Spleen (tissue), 11 donors: ENCODE measurements around the gene APRT. TPM values are rescaled to one million over a fixed set of nuclear protein-coding genes. Genes with fewer than 3 reads are reported as not detected.
A peak's percentile ranks its signal among the peaks of the same experiment; 100 is the strongest.

ENCODE experiments used
- DNase-seq: peaks from one replicate; pipeline ENCODE4 v3.0.0-alpha.2; 2020
- H3K27ac ChIP-seq, 8 donors: fragments of 200-600 bp; sonication (generic) in 7 of 8; 1 replicate in 4 of 8; 2 replicates in 4 of 8; pipeline versions ENCODE4 v1.5.0 to v1.8.0; 2016 to 2021; ENCODE audit warnings: inconsistent platforms in 4 of 8, mild to moderate bottlenecking in 4 of 8, moderate library complexity in 1 of 8
- H3K27me3 ChIP-seq, 7 donors: fragments of 200-600 bp; sonication (generic) in 6 of 7; replicated peaks in 1 of 7; 1 replicate in 4 of 7; 2 replicates in 3 of 7; pipeline versions ENCODE4 v1.5.0 to v1.8.0; 2016 to 2021; ENCODE audit warnings: inconsistent platforms in 3 of 7, mild to moderate bottlenecking in 1 of 7
- H3K36me3 ChIP-seq, 6 donors: fragments of 200-600 bp; sonication (generic) in 5 of 6; 1 replicate in 4 of 6; 2 replicates in 2 of 6; pipeline versions ENCODE4 v1.5.0 to v1.8.0; 2016 to 2021; ENCODE audit warnings: inconsistent platforms in 2 of 6
- H3K4me1 ChIP-seq, 6 donors: fragments of 200-600 bp; sonication (generic) in 5 of 6; 1 replicate in 3 of 6; 2 replicates in 3 of 6; pipeline versions ENCODE4 v1.5.0 to v1.8.0; 2016 to 2021; ENCODE audit warnings: inconsistent platforms in 3 of 6
- H3K4me3 ChIP-seq, 8 donors: fragments of 200-600 bp; sonication (generic) in 7 of 8; 1 replicate in 4 of 8; 2 replicates in 4 of 8; pipeline versions ENCODE4 v1.5.0 to v1.8.0; 2016 to 2021; ENCODE audit warnings: inconsistent platforms in 4 of 8, mild to moderate bottlenecking in 4 of 8, moderate library complexity in 2 of 8
- H3K9me3 ChIP-seq, 8 donors: fragments of 200-600 bp; sonication (generic) in 7 of 8; 1 replicate in 4 of 8; 2 replicates in 4 of 8; pipeline versions ENCODE4 v1.5.0 to v1.8.0; 2016 to 2021; ENCODE audit warnings: inconsistent platforms in 4 of 8
- POLR2A ChIP-seq, 3 donors: fragments of 450-650 bp; IDR thresholded peaks; one replicate each; pipeline ENCODE4 v1.5.1; 2017; ENCODE audit warnings: antibody characterized with exemption in 3 of 3, mild to moderate bottlenecking in 1 of 3
- POLR2AphosphoS5 ChIP-seq, 3 donors: sonication (generic); formaldehyde crosslinking; IDR thresholded peaks; one replicate each; pipeline ENCODE4 v1.5.1; 2017; ENCODE audit warnings: antibody characterized with exemption in 3 of 3
- WGBS, 5 donors: extraction: QIAGEN DNeasy Blood & Tissue Kit in 3 of 5; methylation state at CpG; one replicate each; pipeline versions ENCODE4 v1.1.5 to v1.1.7; 2013 to 2018; 5-methylcytosine and 5-hydroxymethylcytosine counted together
- intact Hi-C: fragments of 100-400 bp; cut with DNase I; formaldehyde crosslinking; loops from one replicate; pipeline ENCODE4 v1.15.0; 2023; ENCODE audit warnings: low total_unique reads
- polyA plus RNA-seq, 3 donors: library from polyadenylated mRNA; stranded (reverse); fragments of 200-250 nt; gene quantifications; one replicate each; pipeline ENCODE4 v1.2.1, GENCODE V29; 2013
- total RNA-seq, 7 donors: library from RNA; depleted of rRNA in 3 of 7; stranded (reverse); fragments of >200 nt in 3 of 7; fragmentation: NEBNext Ultra II Directional in 4 of 7; extraction: Animal tissue kit (Norgen Biotek cat#: 25700) in 4 of 7; gene quantifications; one replicate each; pipeline versions ENCODE4 v1.1.0 to v1.2.1, GENCODE V29; 2016 to 2021
- TF ChIP-seq, protein P1 (sequence below), 11 experiments: fragments of 200-600 bp in 7 of 11; fragments of 450-650 bp in 4 of 11; sonication (generic) in 4 of 11; IDR thresholded peaks in 8 of 11; conservative IDR thresholded peaks in 3 of 11; 1 replicate in 7 of 11; 2 replicates in 4 of 11; pipeline versions ENCODE4 v1.4.0 to v1.8.0; 2016 to 2021; ENCODE audit warnings: antibody characterized with exemption in 11 of 11, inconsistent platforms in 4 of 11, mild to moderate bottlenecking in 1 of 11
- donor health status: healthy with polysubstance abuse.
- donor health status: DM: no; HTN: no; CAD: no; lungs with moderate emphysema.
- donor health status: DM: no; HTN: no; CAD: no.
- donor health status: Bipolar disorder and iron deficiency.
- donor health status: healthy.
- donor health status: DM: no; HTN: no; CAD: no.
- donor health status: DM: yes; HTN: yes; CAD: no.

The APRT gene
- total and polyA plus RNA-seq, 10 donors: 84.1 to 259 (median 102) TPM

DNA sequence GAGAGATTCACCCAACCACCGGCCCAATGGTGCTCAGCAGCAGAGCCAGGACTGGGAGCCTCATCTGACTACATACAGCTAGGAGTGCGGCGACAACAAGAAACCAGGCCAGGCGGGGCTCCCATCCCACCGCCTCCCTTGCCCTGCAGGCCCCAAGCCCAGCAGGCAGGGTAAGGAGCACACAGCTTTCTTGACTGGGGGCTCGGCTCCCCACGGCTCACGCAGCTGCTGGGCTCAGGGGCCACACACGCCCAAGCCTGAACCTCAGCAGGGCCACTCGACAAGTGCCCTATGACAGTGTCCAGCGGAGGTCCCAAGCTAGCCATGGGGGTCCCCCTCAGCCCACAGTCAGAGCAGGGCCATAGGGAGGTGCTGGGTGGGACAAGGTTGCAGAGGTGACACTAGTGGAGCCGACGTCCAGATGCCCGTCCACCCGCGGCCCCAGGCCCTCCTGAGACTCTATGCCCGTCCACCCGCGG is 40.4 kb downstream of the APRT start:
- peak overlapping the region in 2 of 8 donors; percentile 19 to 29 for H3K4me3 ChIP-seq
- H3K27me3 ChIP-seq: no peaks in the 10 kb centered on the region
- DNase-seq: no peak
- peak overlapping the region in 7 of 8 donors; percentile 11 to 80 (median 70) for H3K27ac ChIP-seq
- TF ChIP-seq POLR2AphosphoS5 (IDR thresholded peaks at IDR 0.05) (no peak), POLR2A (IDR thresholded peaks at IDR 0.05) (no peak)
- TF ChIP-seq, protein P1, sequence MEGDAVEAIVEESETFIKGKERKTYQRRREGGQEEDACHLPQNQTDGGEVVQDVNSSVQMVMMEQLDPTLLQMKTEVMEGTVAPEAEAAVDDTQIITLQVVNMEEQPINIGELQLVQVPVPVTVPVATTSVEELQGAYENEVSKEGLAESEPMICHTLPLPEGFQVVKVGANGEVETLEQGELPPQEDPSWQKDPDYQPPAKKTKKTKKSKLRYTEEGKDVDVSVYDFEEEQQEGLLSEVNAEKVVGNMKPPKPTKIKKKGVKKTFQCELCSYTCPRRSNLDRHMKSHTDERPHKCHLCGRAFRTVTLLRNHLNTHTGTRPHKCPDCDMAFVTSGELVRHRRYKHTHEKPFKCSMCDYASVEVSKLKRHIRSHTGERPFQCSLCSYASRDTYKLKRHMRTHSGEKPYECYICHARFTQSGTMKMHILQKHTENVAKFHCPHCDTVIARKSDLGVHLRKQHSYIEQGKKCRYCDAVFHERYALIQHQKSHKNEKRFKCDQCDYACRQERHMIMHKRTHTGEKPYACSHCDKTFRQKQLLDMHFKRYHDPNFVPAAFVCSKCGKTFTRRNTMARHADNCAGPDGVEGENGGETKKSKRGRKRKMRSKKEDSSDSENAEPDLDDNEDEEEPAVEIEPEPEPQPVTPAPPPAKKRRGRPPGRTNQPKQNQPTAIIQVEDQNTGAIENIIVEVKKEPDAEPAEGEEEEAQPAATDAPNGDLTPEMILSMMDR (IDR thresholded peaks at IDR 0.05 in 8 of 11, conservative IDR thresholded peaks at IDR 0.05 in 3 of 11): no peak
- H3K9me3 ChIP-seq: no peaks in the 10 kb centered on the region
- H3K4me1 ChIP-seq: peaks cover 67 to 95% (median 85%) of the 10 kb centered on the region in 6 donors
- 53 to 77% (median 68%) methylated on average over 14 to 19 of the region's 19 CpGs for WGBS, 5 donors
- intact Hi-C loops: no loop called here
- peaks cover 0 to 18% (median 0%) of the 10 kb centered on the region in 6 donors for H3K36me3 ChIP-seq

DNA sequence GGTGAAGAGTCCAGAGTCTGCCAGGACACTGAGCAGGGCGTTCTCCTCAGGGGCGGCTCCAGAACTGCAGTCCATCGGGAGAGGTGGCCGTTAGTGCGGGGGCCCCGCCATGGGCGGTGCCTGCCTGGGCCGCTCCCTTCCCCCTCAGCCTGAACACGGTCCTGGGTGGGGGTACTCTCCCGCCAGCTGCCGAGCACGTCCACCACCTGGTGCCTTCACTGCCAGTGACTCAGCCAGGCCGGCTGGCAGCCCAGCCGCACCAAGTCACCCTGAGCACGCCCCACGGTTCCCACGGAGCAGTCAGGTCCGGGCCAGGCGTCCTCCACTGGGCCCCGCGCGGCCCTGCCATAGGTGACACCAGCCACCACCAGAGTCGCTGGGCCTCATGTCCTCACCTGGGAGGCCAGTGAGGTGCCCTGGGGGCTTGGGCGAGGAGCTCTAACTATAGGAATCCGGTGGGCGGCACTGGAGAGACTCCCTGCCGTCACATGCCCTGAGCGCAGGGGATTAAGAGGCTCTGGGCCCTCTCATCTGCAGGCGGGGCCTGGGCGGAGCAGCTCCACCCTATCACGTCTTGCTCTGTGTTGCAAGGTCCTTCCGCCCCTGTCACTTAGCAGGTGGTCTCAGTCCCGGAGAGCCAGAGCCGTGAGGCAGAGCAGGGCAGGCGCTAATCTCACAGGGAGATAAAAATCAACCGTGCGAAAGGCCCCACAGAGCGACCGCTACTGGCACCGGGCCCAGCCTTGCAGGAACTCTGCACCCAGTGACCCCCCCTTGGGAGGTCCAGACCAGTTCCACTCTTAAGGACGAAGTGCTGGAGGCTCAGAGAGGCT is 41.1 kb downstream of the APRT start:
- no peaks in the 10 kb centered on the region for H3K27me3 ChIP-seq
- TF ChIP-seq POLR2A (IDR thresholded peaks at IDR 0.05) (peak in 1 of 3 donors; percentile 21), POLR2AphosphoS5 (IDR thresholded peaks at IDR 0.05) (peak; percentile 66 to 76 (median 72))
- TF ChIP-seq, protein P1 (IDR thresholded peaks at IDR 0.05 in 8 of 11, conservative IDR thresholded peaks at IDR 0.05 in 3 of 11): no peak
- H3K4me3 ChIP-seq: peak overlapping the region in 2 of 8 donors; percentile 19 to 29
- intact Hi-C loops: no loop called here
- WGBS, 5 donors: 0 to 43% (median 36%) methylated on average over 1 to 41 of the region's 41 CpGs
- H3K9me3 ChIP-seq: no peaks in the 10 kb centered on the region
- peaks cover 0 to 17% (median 0%) of the 10 kb centered on the region in 6 donors for H3K36me3 ChIP-seq
- peaks cover 73 to 98% (median 91%) of the 10 kb centered on the region in 6 donors for H3K4me1 ChIP-seq
- H3K27ac ChIP-seq: peak overlapping the region; percentile 11 to 80 (median 70)
- peak; percentile 88 for DNase-seq

- H3K4me3 ChIP-seq: peak overlapping the region in 2 of 8 donors; percentile 19 to 29
- H3K27me3 ChIP-seq: no peaks in the 10 kb centered on the region
- TF ChIP-seq POLR2AphosphoS5 (IDR thresholded peaks at IDR 0.05): peak in 1 of 3 donors; percentile 22
- no peak for TF ChIP-seq POLR2A (IDR thresholded peaks at IDR 0.05)
- DNase-seq: no peak
- 55 to 66% (median 62%) methylated on average over 19 to 30 of the region's 30 CpGs for WGBS, 5 donors
- intact Hi-C loops: no loop called here
- H3K9me3 ChIP-seq: no peaks in the 10 kb centered on the region
- H3K4me1 ChIP-seq: peaks cover 76 to 99% (median 90%) of the 10 kb centered on the region in 6 donors
- H3K27ac ChIP-seq: peak overlapping the region in 7 of 8 donors; percentile 11 to 80 (median 70)
- peaks cover 0 to 12% (median 0%) of the 10 kb centered on the region in 6 donors for H3K36me3 ChIP-seq
Observed at GRCh38 chr16:88769617-88770460, 41.9 kb downstream of the APRT start.

- Histone ChIP-seq H3K4me1 (peaks cover 62 to 99% (median 84%) of the 10 kb centered on the region in 6 donors), H3K9me3 (no peaks in the 10 kb centered on the region), H3K4me3 (peak overlapping the region in 1 of 8 donors; percentile 24), H3K27me3 (no peaks in the 10 kb centered on the region), H3K27ac (peak overlapping the region in 7 of 8 donors; percentile 41 to 80 (median 70)), H3K36me3 (peaks cover 0 to 21% (median 3%) of the 10 kb centered on the region in 6 donors)
- TF ChIP-seq, protein P1 (IDR thresholded peaks at IDR 0.05 in 8 of 11, conservative IDR thresholded peaks at IDR 0.05 in 3 of 11): no peak
- TF ChIP-seq POLR2AphosphoS5 (IDR thresholded peaks at IDR 0.05): peak; percentile 55 to 75 (median 63)
- intact Hi-C loops: no loop called here
- no peak for DNase-seq
- WGBS, 5 donors: 39 to 71% (median 52%) methylated on average over 8 to 24 of the region's 24 CpGs
Observed at GRCh38 chr16:88768071-88768783, 43.5 kb downstream of the APRT start.
